ENCODE data around the gene ARHGEF11.

Gene ARHGEF11

DNA sequence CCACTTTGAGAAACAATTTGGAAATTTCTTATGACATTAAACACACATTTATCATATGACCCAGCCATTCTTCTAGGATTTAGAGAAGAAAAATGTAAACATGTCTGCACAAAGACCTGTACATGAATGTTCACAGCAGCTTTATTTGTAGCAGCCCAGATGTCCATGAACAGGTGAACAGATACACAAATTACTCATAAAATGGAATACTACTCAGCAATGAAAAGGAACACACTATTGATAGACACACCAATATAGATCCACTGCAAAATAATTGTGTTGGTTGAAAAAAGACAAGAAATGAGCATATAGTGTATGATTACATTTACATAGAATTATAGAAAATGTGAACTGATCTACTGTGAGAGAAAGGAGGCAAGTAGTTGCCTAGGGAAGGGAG, 26.1 kb downstream of the ARHGEF11 start:
- TF ChIP-seq, protein P1, sequence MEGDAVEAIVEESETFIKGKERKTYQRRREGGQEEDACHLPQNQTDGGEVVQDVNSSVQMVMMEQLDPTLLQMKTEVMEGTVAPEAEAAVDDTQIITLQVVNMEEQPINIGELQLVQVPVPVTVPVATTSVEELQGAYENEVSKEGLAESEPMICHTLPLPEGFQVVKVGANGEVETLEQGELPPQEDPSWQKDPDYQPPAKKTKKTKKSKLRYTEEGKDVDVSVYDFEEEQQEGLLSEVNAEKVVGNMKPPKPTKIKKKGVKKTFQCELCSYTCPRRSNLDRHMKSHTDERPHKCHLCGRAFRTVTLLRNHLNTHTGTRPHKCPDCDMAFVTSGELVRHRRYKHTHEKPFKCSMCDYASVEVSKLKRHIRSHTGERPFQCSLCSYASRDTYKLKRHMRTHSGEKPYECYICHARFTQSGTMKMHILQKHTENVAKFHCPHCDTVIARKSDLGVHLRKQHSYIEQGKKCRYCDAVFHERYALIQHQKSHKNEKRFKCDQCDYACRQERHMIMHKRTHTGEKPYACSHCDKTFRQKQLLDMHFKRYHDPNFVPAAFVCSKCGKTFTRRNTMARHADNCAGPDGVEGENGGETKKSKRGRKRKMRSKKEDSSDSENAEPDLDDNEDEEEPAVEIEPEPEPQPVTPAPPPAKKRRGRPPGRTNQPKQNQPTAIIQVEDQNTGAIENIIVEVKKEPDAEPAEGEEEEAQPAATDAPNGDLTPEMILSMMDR (IDR thresholded peaks at IDR 0.05; ENCODE audit: low read depth, low read length) = no peak
- TF ChIP-seq MYC (IDR thresholded peaks at IDR 0.05; ENCODE audit: low read depth, low read length) (no peak), POLR2A (IDR thresholded peaks at IDR 0.05; ENCODE audit: extremely low read depth, insufficient read length) (no peak), MAX (IDR thresholded peaks at IDR 0.05; ENCODE audit: low read depth, low read length) (no peak)

DNA sequence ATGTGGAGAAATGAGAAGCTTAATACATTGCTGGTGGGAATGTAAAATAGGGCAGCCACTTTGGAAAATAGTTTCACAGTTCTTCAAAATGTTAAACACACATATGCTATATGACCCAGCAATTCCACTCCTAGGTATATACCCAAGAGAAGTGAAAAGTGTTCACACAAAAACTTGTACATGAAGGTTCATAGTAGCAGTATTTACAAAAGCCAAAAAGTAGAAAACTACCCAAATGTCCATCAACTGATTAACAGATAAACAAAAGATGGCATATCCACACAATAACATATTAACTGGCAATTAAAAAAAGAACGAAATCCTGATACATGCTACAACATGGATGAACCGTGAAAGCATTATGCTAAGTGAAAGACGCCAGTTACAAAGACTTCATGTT, 33.7 kb downstream of the ARHGEF11 start:
- TF ChIP-seq, protein P1 (IDR thresholded peaks at IDR 0.05; ENCODE audit: low read depth, low read length) = no peak
- TF ChIP-seq POLR2A (IDR thresholded peaks at IDR 0.05; ENCODE audit: extremely low read depth, insufficient read length) (no peak), MYC (IDR thresholded peaks at IDR 0.05; ENCODE audit: low read depth, low read length) (no peak), MAX (IDR thresholded peaks at IDR 0.05; ENCODE audit: low read depth, low read length) (no peak)
- H3K4me3 ChIP-seq (ENCODE audit: low read depth, low read length) = no peak overlapping the region
- DNase-seq (ENCODE audit: low read depth) = no peak

More for the DNA sequence above, 26.1 kb downstream of the ARHGEF11 start:
- H3K4me3 ChIP-seq (ENCODE audit: low read depth, low read length) = no peak overlapping the region
- DNase-seq (ENCODE audit: low read depth) = no peak

- no peak for DNase-seq (ENCODE audit: low read depth)
- TF ChIP-seq MAX (IDR thresholded peaks at IDR 0.05; ENCODE audit: low read depth, low read length) = no peak
- TF ChIP-seq, protein P1 (IDR thresholded peaks at IDR 0.05; ENCODE audit: low read depth, low read length) = no peak
- TF ChIP-seq POLR2A (IDR thresholded peaks at IDR 0.05; ENCODE audit: extremely low read depth, insufficient read length) = no peak
- no peak for TF ChIP-seq MYC (IDR thresholded peaks at IDR 0.05; ENCODE audit: low read depth, low read length)
- no peak overlapping the region for H3K4me3 ChIP-seq (ENCODE audit: low read depth, low read length)
Measured at GRCh38 chr1:157008502-157008901, 37.0 kb downstream of the ARHGEF11 start.

- no peak for TF ChIP-seq MYC (IDR thresholded peaks at IDR 0.05; ENCODE audit: low read depth, low read length)
- TF ChIP-seq, protein P1 (IDR thresholded peaks at IDR 0.05; ENCODE audit: low read depth, low read length) = no peak
- TF ChIP-seq POLR2A (IDR thresholded peaks at IDR 0.05; ENCODE audit: extremely low read depth, insufficient read length) = no peak
- no peak for TF ChIP-seq MAX (IDR thresholded peaks at IDR 0.05; ENCODE audit: low read depth, low read length)
- H3K4me3 ChIP-seq (ENCODE audit: low read depth, low read length) = no peak overlapping the region
- DNase-seq (ENCODE audit: low read depth) = no peak
Measured at GRCh38 chr1:157007306-157007705, 38.2 kb downstream of the ARHGEF11 start.

GRCh38 chr1:157006676-157007075, 38.9 kb downstream of the ARHGEF11 start:
- no peak overlapping the region for H3K4me3 ChIP-seq (ENCODE audit: low read depth, low read length)
- TF ChIP-seq, protein P1 (IDR thresholded peaks at IDR 0.05; ENCODE audit: low read depth, low read length) = no peak
- TF ChIP-seq POLR2A (IDR thresholded peaks at IDR 0.05; ENCODE audit: extremely low read depth, insufficient read length) = no peak
- no peak for TF ChIP-seq MAX (IDR thresholded peaks at IDR 0.05; ENCODE audit: low read depth, low read length)
- TF ChIP-seq MYC (IDR thresholded peaks at IDR 0.05; ENCODE audit: low read depth, low read length) = no peak
- DNase-seq (ENCODE audit: low read depth) = no peak

GRCh38 chr1:157005965-157006364, 39.6 kb downstream of the ARHGEF11 start:
- TF ChIP-seq, protein P1 (IDR thresholded peaks at IDR 0.05; ENCODE audit: low read depth, low read length) = no peak
- TF ChIP-seq MAX (IDR thresholded peaks at IDR 0.05; ENCODE audit: low read depth, low read length) (no peak), MYC (IDR thresholded peaks at IDR 0.05; ENCODE audit: low read depth, low read length) (no peak), POLR2A (IDR thresholded peaks at IDR 0.05; ENCODE audit: extremely low read depth, insufficient read length) (no peak)
- DNase-seq (ENCODE audit: low read depth) = no peak

More at GRCh38 chr1:157005965-157006364, 39.6 kb downstream of the ARHGEF11 start:
- no peak overlapping the region for H3K4me3 ChIP-seq (ENCODE audit: low read depth, low read length)

Data from NB4 (cell line).